Omental fat pad (tissue), 4 donors: ENCODE data around the gene STX11. TPM values are rescaled to one million over a fixed set of nuclear protein-coding genes. Genes with fewer than 3 reads are reported as not detected.

Source experiments
- ATAC-seq: fragments of 150-250 bp; one replicate; pipeline ENCODE4 v1.9.1; 2016; ENCODE audit warnings: mild to moderate bottlenecking, moderate library complexity; ENCODE audit not compliant: low FRiP score
- DNase-seq: peaks from one replicate; pipeline ENCODE4 v3.0.0-alpha.2; 2019; ENCODE audit warnings: low spot score
- CTCF ChIP-seq, 3 donors: fragments of 450-650 bp; IDR thresholded peaks; one replicate each; pipeline ENCODE4 v1.5.1; 2016 to 2017; ENCODE audit warnings: antibody characterized with exemption in 3 of 3, mild to moderate bottlenecking in 3 of 3, moderate library complexity in 2 of 3
- total RNA-seq, 4 donors: library from RNA; depleted of rRNA; stranded (reverse); fragments of >200 nt; gene quantifications; one replicate each; pipeline ENCODE4 v1.1.0, GENCODE V29; 2016

Gene STX11
- total RNA-seq, 4 donors from 2014 or later, result 34.5 to 156 (median 113) TPM

GRCh38 chr6:144234399-144234798 is 84.1 kb downstream of the STX11 start:
- no peak for TF ChIP-seq CTCF (IDR thresholded peaks at IDR 0.05)
- no peak for DNase-seq
- ATAC-seq, result no peak

- DNase-seq (no peak), ATAC-seq (no peak)
- no peak for TF ChIP-seq CTCF (IDR thresholded peaks at IDR 0.05)
These were observed 84.6 kb downstream of the STX11 start for GRCh38 chr6:144234935-144235334.

Other genes starting within 250 kb of the STX11 start
- gene PLAGL1, start 142.3 kb upstream of the STX11 start, total RNA-seq, result 10 to 100 TPM; 22.3 to 33.6 (median 26.0) TPM
- 100 to 1,000 TPM; 105 to 189 (median 157) TPM for gene SF3B5, start 54.9 kb upstream of the STX11 start, total RNA-seq
- gene UTRN, start 134.8 kb downstream of the STX11 start, total RNA-seq, result 100 to 1,000 TPM; 172 to 283 (median 226) TPM